GM12891 (cell line): ENCODE data around the gene PET100.

ENCODE experiments used
- PAX5 ChIP-seq: IDR thresholded peaks from 2 replicates; pipeline ENCODE4 v1.6.1; 2011; ENCODE audit warnings: low read length, moderate library complexity, mild to moderate bottlenecking; ENCODE audit not compliant: insufficient read depth, severe bottlenecking
- POLR2A ChIP-seq: IDR thresholded peaks from 2 replicates; pipeline ENCODE4 v1.6.1; 2011; ENCODE audit warnings: low read depth, low read length, control low read depth
- POLR2AphosphoS5 ChIP-seq: IDR thresholded peaks from 2 replicates; pipeline ENCODE4 v1.6.1; 2011; ENCODE audit warnings: low read depth, low read length, control low read depth
- POU2F2 ChIP-seq: IDR thresholded peaks from 2 replicates; pipeline ENCODE4 v1.6.1; 2011; ENCODE audit warnings: low read depth, mild to moderate bottlenecking, control low read depth, low read length, moderate library complexity
- SPI1 ChIP-seq: IDR thresholded peaks from 2 replicates; pipeline ENCODE4 v1.6.1; 2011; ENCODE audit warnings: low read depth, low read length, control low read depth
- TAF1 ChIP-seq: IDR thresholded peaks from 2 replicates; pipeline ENCODE4 v1.6.1; 2011; ENCODE audit warnings: low read depth, low read length, control low read depth

- TF ChIP-seq TAF1: no peak
- TF ChIP-seq POLR2A: no peak
- TF ChIP-seq POLR2AphosphoS5: no peak
- TF ChIP-seq POU2F2: no peak
- TF ChIP-seq SPI1: no peak
- no peak for TF ChIP-seq PAX5
Measured at GRCh38 chr19:7595466-7596133, 34.0 kb upstream of the PET100 start, which contains the start of gene CAMSAP3.
